RWPE2 (cell line): Measurements from ENCODE around the gene ROBO2.

ENCODE experiments used
- ATAC-seq: fragments of 200-7000 bp; cut with Tn5 transposase; 3 replicates; pipeline ENCODE4 v1.9.1; 2021; ENCODE audit warnings: low read depth
- DNase-seq: peaks from one replicate; pipeline ENCODE4 v3.0.0-alpha.2; 2020; ENCODE audit warnings: low spot score
- H3K27ac ChIP-seq: fragments of 450-650 bp; 2 replicates; pipeline ENCODE4 v1.5.1; 2017; ENCODE audit warnings: mild to moderate bottlenecking; ENCODE audit not compliant: poor library complexity, severe bottlenecking
- H3K27me3 ChIP-seq: fragments of 250-450 bp; sonication (Bioruptor Pico); 2 replicates; pipeline ENCODE4 v1.5.1; 2021; ENCODE audit warnings: mild to moderate bottlenecking, moderate library complexity; ENCODE audit not compliant: insufficient read depth, poor library complexity, severe bottlenecking
- H3K36me3 ChIP-seq: fragments of 250-450 bp; sonication (Bioruptor Pico); 2 replicates; pipeline ENCODE4 v1.5.1; 2020; ENCODE audit warnings: low read depth, mild to moderate bottlenecking, moderate library complexity
- H3K4me1 ChIP-seq: fragments of 250-450 bp; sonication (Bioruptor Pico); 2 replicates; pipeline ENCODE4 v1.5.1; 2021; ENCODE audit warnings: mild to moderate bottlenecking, moderate library complexity; ENCODE audit not compliant: insufficient read depth, poor library complexity, severe bottlenecking
- H3K4me3 ChIP-seq: fragments of 250-450 bp; sonication (Bioruptor Pico); 2 replicates; pipeline ENCODE4 v1.5.1; 2021; ENCODE audit warnings: mild to moderate bottlenecking, moderate library complexity; ENCODE audit not compliant: severe bottlenecking
- H3K9me3 ChIP-seq: fragments of 250-450 bp; sonication (Bioruptor Pico); 2 replicates; pipeline ENCODE4 v1.5.1; 2021; ENCODE audit warnings: mild to moderate bottlenecking, moderate library complexity; ENCODE audit not compliant: severe bottlenecking
- TF ChIP-seq, protein P1 (sequence below): fragments of 450-650 bp; IDR thresholded peaks from one replicate; pipeline ENCODE4 v1.5.1; 2017; ENCODE audit warnings: mild to moderate bottlenecking, moderate library complexity; ENCODE audit not compliant: poor library complexity, severe bottlenecking

ROBO2 gene

DNA sequence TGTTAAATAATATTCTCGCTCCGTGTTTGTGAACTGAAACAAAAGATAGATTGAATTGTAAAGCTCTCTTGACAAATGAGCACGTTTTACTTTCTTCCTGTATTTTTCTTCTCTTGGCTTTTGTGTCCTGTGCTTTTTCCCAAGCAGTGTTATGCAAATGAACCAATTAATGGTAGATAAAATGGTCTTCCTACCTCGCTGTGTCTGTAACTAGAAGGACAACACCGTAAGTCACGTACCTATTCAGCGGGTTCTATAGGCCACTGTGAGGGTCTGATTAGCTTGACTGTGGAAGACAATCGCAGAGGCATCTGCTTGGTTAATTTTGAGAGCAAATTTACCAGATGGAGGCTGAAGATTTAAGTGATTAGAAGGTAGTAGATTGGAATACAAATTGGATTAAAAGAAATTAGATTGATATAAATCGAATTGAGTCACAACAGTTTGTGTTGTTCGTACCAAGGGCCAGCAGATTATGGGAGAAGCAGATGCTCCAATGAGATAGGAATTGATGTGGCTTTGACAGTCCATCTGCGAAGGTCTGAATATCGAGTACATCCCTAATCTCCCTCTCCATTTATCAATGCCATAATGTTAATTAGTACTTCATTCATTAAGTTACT, 40.2 kb downstream of the ROBO2 start:
- TF ChIP-seq, protein P1, sequence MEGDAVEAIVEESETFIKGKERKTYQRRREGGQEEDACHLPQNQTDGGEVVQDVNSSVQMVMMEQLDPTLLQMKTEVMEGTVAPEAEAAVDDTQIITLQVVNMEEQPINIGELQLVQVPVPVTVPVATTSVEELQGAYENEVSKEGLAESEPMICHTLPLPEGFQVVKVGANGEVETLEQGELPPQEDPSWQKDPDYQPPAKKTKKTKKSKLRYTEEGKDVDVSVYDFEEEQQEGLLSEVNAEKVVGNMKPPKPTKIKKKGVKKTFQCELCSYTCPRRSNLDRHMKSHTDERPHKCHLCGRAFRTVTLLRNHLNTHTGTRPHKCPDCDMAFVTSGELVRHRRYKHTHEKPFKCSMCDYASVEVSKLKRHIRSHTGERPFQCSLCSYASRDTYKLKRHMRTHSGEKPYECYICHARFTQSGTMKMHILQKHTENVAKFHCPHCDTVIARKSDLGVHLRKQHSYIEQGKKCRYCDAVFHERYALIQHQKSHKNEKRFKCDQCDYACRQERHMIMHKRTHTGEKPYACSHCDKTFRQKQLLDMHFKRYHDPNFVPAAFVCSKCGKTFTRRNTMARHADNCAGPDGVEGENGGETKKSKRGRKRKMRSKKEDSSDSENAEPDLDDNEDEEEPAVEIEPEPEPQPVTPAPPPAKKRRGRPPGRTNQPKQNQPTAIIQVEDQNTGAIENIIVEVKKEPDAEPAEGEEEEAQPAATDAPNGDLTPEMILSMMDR: no peak

GRCh38 chr3:77081240-77081661, 41.4 kb downstream of the ROBO2 start:
- H3K4me1 ChIP-seq: peaks cover 5% of the 10 kb centered on the region
- no peak overlapping the region for H3K4me3 ChIP-seq
- peak; percentile 97 for ATAC-seq
- no peaks in the 10 kb centered on the region for H3K36me3 ChIP-seq
- TF ChIP-seq, protein P1: no peak
- DNase-seq: peak; percentile 67
- H3K27ac ChIP-seq: no peak overlapping the region
- H3K27me3 ChIP-seq: no peaks in the 10 kb centered on the region
- H3K9me3 ChIP-seq: no peaks in the 10 kb centered on the region

More for the DNA sequence above, 40.2 kb downstream of the ROBO2 start:
- Histone ChIP-seq H3K9me3 (no peaks in the 10 kb centered on the region), H3K4me3 (no peak overlapping the region), H3K27ac (no peak overlapping the region), H3K4me1 (peaks cover 5% of the 10 kb centered on the region), H3K36me3 (no peaks in the 10 kb centered on the region), H3K27me3 (no peaks in the 10 kb centered on the region)
- DNase-seq: no peak
- no peak for ATAC-seq

DNA sequence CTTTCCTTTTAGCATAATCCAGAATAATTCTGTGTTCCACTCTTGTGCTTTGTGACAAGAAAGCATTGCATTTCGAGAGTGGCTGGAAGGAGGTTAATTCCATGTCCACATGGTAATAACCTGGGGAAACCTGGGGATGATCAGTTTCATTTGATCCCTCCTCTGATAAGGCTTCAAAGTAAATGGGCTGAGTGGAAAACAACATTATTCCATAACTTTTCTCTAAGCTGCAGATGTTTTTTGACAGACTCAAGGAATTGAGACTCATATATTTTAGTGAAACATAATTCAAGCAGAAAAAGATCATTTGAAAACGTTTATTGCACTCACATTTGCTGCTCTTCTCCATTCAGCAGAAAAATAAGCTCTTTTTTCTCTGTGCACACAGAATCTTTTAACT, 44.6 kb downstream of the ROBO2 start:
- TF ChIP-seq, protein P1: no peak
- no peak overlapping the region for H3K4me3 ChIP-seq
- peaks cover 5% of the 10 kb centered on the region for H3K4me1 ChIP-seq
- no peaks in the 10 kb centered on the region for H3K36me3 ChIP-seq
- no peak for ATAC-seq
- DNase-seq: no peak
- no peaks in the 10 kb centered on the region for H3K9me3 ChIP-seq
- H3K27me3 ChIP-seq: no peaks in the 10 kb centered on the region
- H3K27ac ChIP-seq: no peak overlapping the region

GRCh38 chr3:77086408-77086807, 46.5 kb downstream of the ROBO2 start:
- no peak for DNase-seq
- no peaks in the 10 kb centered on the region for H3K27me3 ChIP-seq
- H3K27ac ChIP-seq: no peak overlapping the region
- no peak for ATAC-seq
- H3K4me3 ChIP-seq: no peak overlapping the region
- TF ChIP-seq, protein P1: no peak
- peaks cover 5% of the 10 kb centered on the region for H3K4me1 ChIP-seq
- H3K9me3 ChIP-seq: no peaks in the 10 kb centered on the region
- H3K36me3 ChIP-seq: no peaks in the 10 kb centered on the region

GRCh38 chr3:77091809-77092208, 51.9 kb downstream of the ROBO2 start:
- ATAC-seq: no peak
- no peaks in the 10 kb centered on the region for H3K27me3 ChIP-seq

More at GRCh38 chr3:77091809-77092208, 51.9 kb downstream of the ROBO2 start:
- no peaks in the 10 kb centered on the region for H3K36me3 ChIP-seq
- TF ChIP-seq, protein P1: no peak
- H3K9me3 ChIP-seq: no peaks in the 10 kb centered on the region
- H3K4me1 ChIP-seq: no peaks in the 10 kb centered on the region
- H3K27ac ChIP-seq: no peak overlapping the region
- no peak overlapping the region for H3K4me3 ChIP-seq
- DNase-seq: no peak
